Endothelial cell of umbilical vein (primary cell): ENCODE data around the gene PTPRO. TPM values are rescaled to one million over a fixed set of nuclear protein-coding genes. Genes with fewer than 3 reads are reported as not detected.

Source experiments
- BruUV-seq: library from RNA; stranded (reverse); fragments of 400-500 nt; replicated peaks from 2 replicates; lab custom pipeline; 2021; lab: Mats Ljungman, UMichigan
- CTCF ChIA-PET: fragments of 300-600, 350-600 bp; sonication (Branson Sonifier 250); formaldehyde crosslinking; loops from one replicate; lab custom pipeline; 2021; ENCODE audit warnings: antibody characterized with exemption, inconsistent platforms; lab: Charles Lee
- POLR2A ChIA-PET: fragments of 300-600, 350-600 bp; sonication (Branson Sonifier 250); formaldehyde crosslinking; loops from one replicate; lab custom pipeline; 2021; ENCODE audit warnings: antibody characterized with exemption, inconsistent platforms; lab: Charles Lee
- DNase-seq: peaks from one replicate; pipeline ENCODE4 v3.0.0-alpha.2; 2011; ENCODE audit warnings: low read depth, low spot score
- FAIRE-seq: peaks from 2 replicates; lab custom pipeline; 2011; peaks lifted over from hg19 to GRCh38; lab: Jason Lieb, UNC
- H2AFZ ChIP-seq: 2 replicates; pipeline ENCODE4 v1.6.0; 2012; ENCODE audit warnings: low read depth, low read length, control low read depth, inconsistent platforms
- H3K27ac ChIP-seq: 2 replicates; pipeline ENCODE4 v1.5.1; 2011; ENCODE audit warnings: low read depth, mild to moderate bottlenecking, control low read depth, low read length, moderate library complexity; ENCODE audit not compliant: insufficient read depth
- H3K27me3 ChIP-seq, 2 experiments: 2 replicates each; pipeline versions ENCODE4 v1.6.0 to v1.6.1; 2011; ENCODE audit warnings: low read length in 2 of 2, mixed read lengths in 1 of 2; ENCODE audit not compliant: control insufficient read depth in 2 of 2, insufficient read depth in 2 of 2
- H3K36me3 ChIP-seq, 2 experiments: 2 replicates in 1 of 2; 3 replicates in 1 of 2; pipeline ENCODE4 v1.5.1; 2011; ENCODE audit warnings: low read length in 2 of 2, mild to moderate bottlenecking in 1 of 2, moderate library complexity in 1 of 2; ENCODE audit not compliant: control insufficient read depth in 2 of 2, insufficient read depth in 2 of 2; ENCODE audit errors: extremely low read depth in 1 of 2
- H3K4me1 ChIP-seq: 3 replicates; pipeline ENCODE4 v1.5.1; 2011; ENCODE audit warnings: mild to moderate bottlenecking, low read length; ENCODE audit not compliant: control insufficient read depth, insufficient read depth; ENCODE audit errors: extremely low read depth
- H3K4me2 ChIP-seq: 2 replicates; pipeline ENCODE4 v1.6.1; 2011; ENCODE audit warnings: low read length, control low read depth, mixed read lengths; ENCODE audit not compliant: insufficient read depth
- H3K4me3 ChIP-seq, 3 experiments: fragments of 200-600 bp in 1 of 3; sonication (generic), shearing (Covaris generic) in 1 of 3; replicated peaks in 1 of 3; 2 replicates each; pipeline ENCODE4 v1.5.1; 2011 to 2016; ENCODE audit warnings: control low read depth in 3 of 3, low read length in 3 of 3, mild to moderate bottlenecking in 2 of 3, inconsistent platforms in 1 of 3, low read depth in 1 of 3, moderate library complexity in 1 of 3; ENCODE audit not compliant: insufficient read depth in 1 of 3
- H3K79me2 ChIP-seq: 2 replicates; pipeline ENCODE4 v1.6.0; 2012; ENCODE audit warnings: low read length, inconsistent platforms; ENCODE audit not compliant: control insufficient read depth, insufficient read depth
- H3K9ac ChIP-seq: replicated peaks from 2 replicates; pipeline ENCODE3; 2011; ENCODE audit warnings: low read length, control low read depth; ENCODE audit not compliant: insufficient read depth; ENCODE audit errors: extremely low read depth
- H3K9me1 ChIP-seq: replicated peaks from 3 replicates; pipeline ENCODE4 v1.6.0; 2011; ENCODE audit warnings: mild to moderate bottlenecking, low read length; ENCODE audit not compliant: control insufficient read depth, insufficient read depth; ENCODE audit errors: extremely low read depth
- H3K9me3 ChIP-seq: replicated peaks from 2 replicates; pipeline ENCODE4 v1.5.1; 2012; ENCODE audit warnings: low read length, inconsistent platforms; ENCODE audit not compliant: control insufficient read depth, insufficient read depth
- H4K20me1 ChIP-seq: replicated peaks from 2 replicates; pipeline ENCODE3; 2011; ENCODE audit warnings: mild to moderate bottlenecking, low read length; ENCODE audit not compliant: control insufficient read depth, insufficient read depth; ENCODE audit errors: extremely low read depth
- CTCF ChIP-seq, 2 donors: IDR thresholded peaks; 1 replicate in 1 of 2; 2 replicates in 1 of 2; pipeline ENCODE4 v1.5.1; 2011; ENCODE audit warnings: low read length in 2 of 2, mild to moderate bottlenecking in 2 of 2, moderate library complexity in 2 of 2, control low read depth in 1 of 2, inconsistent platforms in 1 of 2, low read depth in 1 of 2; ENCODE audit not compliant: insufficient read depth in 1 of 2; ENCODE audit errors: extremely low read depth in 1 of 2
- EZH2 ChIP-seq: IDR thresholded peaks from 2 replicates; pipeline ENCODE4 v1.6.1; 2012; ENCODE audit warnings: borderline replicate concordance, low read depth, mild to moderate bottlenecking, moderate library complexity, low read length, inconsistent platforms; ENCODE audit not compliant: severe bottlenecking
- FOS ChIP-seq: IDR thresholded peaks from 2 replicates; pipeline ENCODE4 v1.6.1; 2011; ENCODE audit warnings: mild to moderate bottlenecking, low read length, moderate library complexity, borderline replicate concordance; ENCODE audit not compliant: insufficient read depth
- GATA2 ChIP-seq: IDR thresholded peaks from 2 replicates; pipeline ENCODE4 v1.7.0; 2011; ENCODE audit warnings: low read depth, mild to moderate bottlenecking, moderate library complexity, mixed read lengths, low read length; ENCODE audit not compliant: insufficient read length, insufficient read depth
- JUN ChIP-seq: IDR thresholded peaks from 2 replicates; pipeline ENCODE4 v1.6.1; 2011; ENCODE audit warnings: borderline replicate concordance, low read depth; ENCODE audit not compliant: insufficient read length, insufficient read depth
- MAX ChIP-seq: IDR thresholded peaks from 2 replicates; pipeline ENCODE4 v1.6.1; 2011; ENCODE audit not compliant: insufficient read depth, insufficient read length
- MYC ChIP-seq: IDR thresholded peaks from one replicate; pipeline ENCODE4 v1.6.1; 2011; ENCODE audit warnings: mild to moderate bottlenecking, low read depth, low read length
- POLR2A ChIP-seq: IDR thresholded peaks from 2 replicates; pipeline ENCODE4 v1.6.1; 2012; ENCODE audit warnings: low read depth, mild to moderate bottlenecking, control low read depth, low read length
- POLR2AphosphoS5 ChIP-seq: IDR thresholded peaks from 2 replicates; pipeline ENCODE4 v1.6.1; 2012; ENCODE audit warnings: low read depth, mild to moderate bottlenecking, control low read depth, low read length, moderate library complexity; ENCODE audit not compliant: insufficient read depth
- dilution Hi-C: fragments of 300-500 bp; cut with MboI; formaldehyde crosslinking; loops from one replicate; pipeline ENCODE4 v1.15.0; 2019; ENCODE audit warnings: low sequenced_read_pairs; ENCODE audit not compliant: extremely low pct_ligation_motif_present
- intact Hi-C: fragments of 100-400 bp; cut with micrococcal nuclease; formaldehyde crosslinking; loops from one replicate; pipeline ENCODE4 v1.10.0; 2022
- polyA plus RNA-seq, 4 experiments: library from polyadenylated mRNA; depleted of rRNA in 3 of 4; stranded (reverse) in 3 of 4; unstranded in 1 of 4; fragments of >200 nt; gene quantifications; 2 replicates each; pipeline versions ENCODE4 v1.2.1 to v1.2.3, GENCODE V29; 2011 to 2012; ENCODE audit warnings: missing spikeins in 1 of 4
- total RNA-seq: library from RNA; stranded (reverse); gene quantifications from 2 replicates; pipeline ENCODE4 v1.2.3, GENCODE V29; 2021

The PTPRO gene
- total and polyA plus RNA-seq, 2 donors (not counting 3 experiments of a cell fraction or from before 2014, with no cell fraction given): not detected

- Histone ChIP-seq H3K27me3 (no peaks in the 10 kb centered on the region), H4K20me1 (no peaks in the 10 kb centered on the region), H3K9me3 (no peaks in the 10 kb centered on the region), H3K9ac (peak overlapping the region; percentile 77), H3K79me2 (no peaks in the 10 kb centered on the region), H3K9me1 (no peaks in the 10 kb centered on the region), H3K4me2 (peak overlapping the region; percentile 85), H3K4me1 (peaks cover 47% of the 10 kb centered on the region), H3K27ac (peak overlapping the region; percentile 94), H3K4me3 (no peak overlapping the region), H2AFZ (peak overlapping the region; percentile 64), H3K36me3 (no peaks in the 10 kb centered on the region)
- intact Hi-C loops (loop anchor here (2.0 kb wide), 3 partner anchors 73 to 255 kb away; partner anchors contain the start of genes EPS8 and STRAP), dilution Hi-C loops (no loop called here)
- BruUV-seq: TSS peak; percentile 66
- DNase-seq (peak; percentile 66), FAIRE-seq (no peak)
- ChIA-PET POLR2A (no interaction called here), CTCF (interaction anchor here (1.1 to 2.5 kb wide), 8 partner anchors 10 to 144 kb away, joined by 3 to 7 read pairs (median 4); no protein-coding TSS in a partner anchor)
- TF ChIP-seq JUN (no peak), CTCF (IDR thresholded peaks at IDR 0.05; ENCODE audit: extremely low read depth in 1 of 2, insufficient read depth in 1 of 2, low read depth in 1 of 2, low read length in 2 of 2) (no peak), GATA2 (no peak), FOS (no peak), POLR2AphosphoS5 (no peak), POLR2A (no peak), EZH2 (no peak), MAX (no peak), MYC (no peak)
These were observed 306.0 kb downstream of the PTPRO start for GRCh38 chr12:15627995-15628945.
